DOHH2 (cell line): ENCODE data around the gene PPFIA4.

Experiments
- H3F3A ChIP-seq: fragments of 200-600 bp; sonication (generic), shearing (Covaris generic); 2 replicates; pipeline ENCODE4 v1.6.0; 2016; ENCODE audit warnings: antibody characterized with exemption, mild to moderate bottlenecking; ENCODE audit not compliant: control insufficient read depth, insufficient read depth
- H3K27ac ChIP-seq: fragments of 200-600 bp; sonication (generic); 2 replicates; pipeline ENCODE4 v1.5.1; 2014; ENCODE audit warnings: low read depth, mild to moderate bottlenecking, low read length, moderate library complexity
- H3K27me3 ChIP-seq: fragments of 200-600 bp; sonication (generic); 2 replicates; pipeline ENCODE4 v1.6.1; 2014; ENCODE audit warnings: mild to moderate bottlenecking, low read length, mixed read lengths; ENCODE audit not compliant: control insufficient read depth
- H3K36me3 ChIP-seq: fragments of 200-600 bp; sonication (generic); 2 replicates; pipeline ENCODE4 v1.6.1; 2014; ENCODE audit warnings: mild to moderate bottlenecking, low read length, moderate library complexity, mixed read lengths; ENCODE audit not compliant: control insufficient read depth
- H3K4me1 ChIP-seq: fragments of 200-600 bp; sonication (generic); 2 replicates; pipeline ENCODE4 v1.6.1; 2014; ENCODE audit warnings: mild to moderate bottlenecking, low read length, mixed read lengths; ENCODE audit not compliant: control insufficient read depth
- H3K4me2 ChIP-seq: fragments of 200-600 bp; sonication (generic); 2 replicates; pipeline ENCODE4 v1.6.0; 2014; ENCODE audit warnings: mild to moderate bottlenecking, low read length, moderate library complexity
- H3K4me3 ChIP-seq: fragments of 200-600 bp; sonication (generic); 2 replicates; pipeline ENCODE4 v1.5.1; 2014; ENCODE audit warnings: mild to moderate bottlenecking, low read length, mixed read lengths
- H3K79me2 ChIP-seq: fragments of 200-600 bp; sonication (generic); 2 replicates; pipeline ENCODE4 v1.6.1; 2014; ENCODE audit warnings: mild to moderate bottlenecking, low read length, mixed read lengths; ENCODE audit not compliant: control insufficient read depth
- H3K9me2 ChIP-seq: fragments of 200-600 bp; sonication (generic); replicated peaks from 2 replicates; pipeline ENCODE4 v1.6.1; 2014; ENCODE audit warnings: mild to moderate bottlenecking, low read length, mixed read lengths; ENCODE audit not compliant: control insufficient read depth
- H3K9me3 ChIP-seq: fragments of 200-600 bp; sonication (generic); 2 replicates; pipeline ENCODE4 v1.6.1; 2014; ENCODE audit warnings: antibody characterized with exemption, low read length, mixed read lengths; ENCODE audit not compliant: control insufficient read depth, insufficient read depth
- H4K20me1 ChIP-seq: fragments of 200-600 bp; sonication (generic); 2 replicates; pipeline ENCODE4 v1.6.0; 2014; ENCODE audit warnings: low read depth, mild to moderate bottlenecking, antibody characterized with exemption, low read length, moderate library complexity; ENCODE audit not compliant: control insufficient read depth, insufficient read depth
- EZH2phosphoT487 ChIP-seq: fragments of 200-600 bp; sonication (generic); IDR thresholded peaks from 2 replicates; pipeline ENCODE4 v1.6.1; 2017; ENCODE audit warnings: borderline replicate concordance, mild to moderate bottlenecking, antibody characterized with exemption, low read length, moderate library complexity, mixed read lengths
- TF ChIP-seq, protein P1 (sequence below): fragments of 200-600 bp; sonication (generic); IDR thresholded peaks from one replicate; pipeline ENCODE4 v1.5.1; 2014; ENCODE audit warnings: antibody characterized with exemption, mild to moderate bottlenecking, low read depth, low read length; ENCODE audit not compliant: poor library complexity, severe bottlenecking

The PPFIA4 gene

DNA sequence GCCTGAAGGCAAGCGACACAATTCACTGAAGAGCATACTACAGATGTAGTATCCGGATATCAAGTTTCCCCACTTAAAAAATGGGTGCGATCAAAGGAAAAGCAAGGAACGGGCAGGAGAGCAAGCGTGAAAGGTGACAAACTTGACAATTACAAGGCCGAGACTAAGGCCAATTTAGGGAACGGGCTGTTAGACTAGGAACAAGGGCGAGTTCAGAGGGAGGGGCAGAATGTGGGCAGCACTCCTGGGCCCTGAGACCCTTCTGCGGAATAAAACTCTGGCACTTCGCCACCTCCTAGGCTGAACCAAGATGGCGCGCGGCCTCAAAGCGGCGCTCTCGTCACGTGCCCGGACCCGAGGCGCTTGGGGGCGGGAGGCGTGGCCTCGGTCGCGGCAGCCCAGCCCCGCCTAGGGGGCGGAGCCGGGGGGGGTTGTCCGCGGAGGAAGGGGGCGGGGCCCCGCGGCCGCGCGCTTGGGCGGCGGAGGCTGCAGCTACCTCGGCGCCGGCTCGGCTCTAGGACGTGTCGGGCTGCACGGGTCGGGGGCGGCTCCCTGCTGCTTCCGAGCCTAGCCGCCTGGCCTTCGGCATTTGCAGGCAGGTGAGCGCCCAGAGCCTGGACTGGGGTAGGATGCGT lies at the start of gene PPFIA4:
Gene PPFIA4 (plus strand): TSS at position 461 of the 635 bp plus-strand sequence. CDS start 12,518 bp downstream, outside the sequence.
- Histone ChIP-seq H3K4me3 (peak within 1 kb of the TSS; percentile 71), H4K20me1 (no peaks in the 10 kb centered on the region), H3K9me3 (no peaks in the 10 kb centered on the region), H3K4me2 (peak within 1 kb of the TSS; percentile 70), H3F3A (peaks cover 18% of the 10 kb centered on the region), H3K9me2 (no peaks in the 10 kb centered on the region), H3K27me3 (peaks cover 11% of the 10 kb centered on the region; the same call in 1 of the 2 replicates), H3K27ac (no peak within 1 kb of the TSS), H3K79me2 (no peaks in the 10 kb centered on the region), H3K4me1 (peaks cover 12% of the 10 kb centered on the region), H3K36me3 (peaks cover 41% of the 10 kb centered on the region)
- TF ChIP-seq EZH2phosphoT487: no peak
- TF ChIP-seq, protein P1, sequence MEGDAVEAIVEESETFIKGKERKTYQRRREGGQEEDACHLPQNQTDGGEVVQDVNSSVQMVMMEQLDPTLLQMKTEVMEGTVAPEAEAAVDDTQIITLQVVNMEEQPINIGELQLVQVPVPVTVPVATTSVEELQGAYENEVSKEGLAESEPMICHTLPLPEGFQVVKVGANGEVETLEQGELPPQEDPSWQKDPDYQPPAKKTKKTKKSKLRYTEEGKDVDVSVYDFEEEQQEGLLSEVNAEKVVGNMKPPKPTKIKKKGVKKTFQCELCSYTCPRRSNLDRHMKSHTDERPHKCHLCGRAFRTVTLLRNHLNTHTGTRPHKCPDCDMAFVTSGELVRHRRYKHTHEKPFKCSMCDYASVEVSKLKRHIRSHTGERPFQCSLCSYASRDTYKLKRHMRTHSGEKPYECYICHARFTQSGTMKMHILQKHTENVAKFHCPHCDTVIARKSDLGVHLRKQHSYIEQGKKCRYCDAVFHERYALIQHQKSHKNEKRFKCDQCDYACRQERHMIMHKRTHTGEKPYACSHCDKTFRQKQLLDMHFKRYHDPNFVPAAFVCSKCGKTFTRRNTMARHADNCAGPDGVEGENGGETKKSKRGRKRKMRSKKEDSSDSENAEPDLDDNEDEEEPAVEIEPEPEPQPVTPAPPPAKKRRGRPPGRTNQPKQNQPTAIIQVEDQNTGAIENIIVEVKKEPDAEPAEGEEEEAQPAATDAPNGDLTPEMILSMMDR: no peak

DNA sequence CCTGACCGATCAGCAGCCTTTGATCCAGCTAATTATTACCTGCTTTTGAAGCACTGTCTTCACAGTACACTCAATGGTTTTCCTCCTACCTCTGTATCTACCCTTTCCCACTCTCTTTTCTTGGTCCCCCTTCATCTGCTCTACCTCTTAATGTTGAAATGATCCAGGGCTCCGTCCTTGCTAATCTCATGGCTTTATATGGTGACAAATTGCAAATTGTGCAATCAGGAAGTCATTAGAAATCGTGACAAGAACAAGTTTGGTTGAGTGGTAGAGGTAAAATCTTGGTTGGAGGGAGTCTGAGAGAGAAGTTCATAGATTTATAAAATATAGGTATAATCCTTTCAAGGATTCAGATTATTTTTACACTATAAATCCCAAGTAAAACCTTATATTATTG lies 49.7 kb upstream of the PPFIA4 start:
- no peaks in the 10 kb centered on the region for H3K79me2 ChIP-seq
- H3K36me3 ChIP-seq: no peaks in the 10 kb centered on the region
- peaks cover 22% of the 10 kb centered on the region for H3K27me3 ChIP-seq
- H3K4me1 ChIP-seq: no peaks in the 10 kb centered on the region
- no peaks in the 10 kb centered on the region for H3F3A ChIP-seq
- TF ChIP-seq, protein P1: no peak
- no peak overlapping the region for H3K4me3 ChIP-seq
- no peaks in the 10 kb centered on the region for H3K9me3 ChIP-seq
- no peak overlapping the region for H3K4me2 ChIP-seq
- no peaks in the 10 kb centered on the region for H4K20me1 ChIP-seq
- no peak overlapping the region for H3K27ac ChIP-seq
- H3K9me2 ChIP-seq: no peaks in the 10 kb centered on the region

DNA sequence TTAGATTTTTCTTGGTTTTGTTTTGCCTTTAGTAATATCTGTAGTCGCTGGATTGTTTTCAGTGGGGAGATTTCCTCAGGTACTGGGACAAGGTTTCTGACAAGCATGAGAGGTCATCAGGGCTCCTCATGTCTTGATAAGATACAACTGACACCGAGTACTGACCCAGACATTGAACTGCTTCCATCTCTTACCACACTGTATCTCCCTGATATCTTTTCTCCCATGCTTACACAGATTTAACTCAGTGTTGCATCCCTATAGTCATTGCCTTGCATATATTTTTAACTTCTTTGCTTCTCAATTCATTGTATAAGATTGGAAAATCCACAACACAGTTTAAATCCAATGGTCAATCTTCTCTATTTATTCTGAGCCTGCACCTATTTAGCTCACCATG lies 46.8 kb upstream of the PPFIA4 start:
- Histone ChIP-seq H3K27me3 (peaks cover 17% of the 10 kb centered on the region), H3K4me2 (no peak overlapping the region)

More for the DNA sequence above, 46.8 kb upstream of the PPFIA4 start:
- no peak for TF ChIP-seq EZH2phosphoT487
- TF ChIP-seq, protein P1: no peak
- no peaks in the 10 kb centered on the region for H3K4me1 ChIP-seq
- H3K27ac ChIP-seq: no peak overlapping the region
- H3F3A ChIP-seq: no peaks in the 10 kb centered on the region
- H3K79me2 ChIP-seq: no peaks in the 10 kb centered on the region
- no peak overlapping the region for H3K4me3 ChIP-seq
- no peaks in the 10 kb centered on the region for H3K9me3 ChIP-seq
- H3K9me2 ChIP-seq: no peaks in the 10 kb centered on the region
- H3K36me3 ChIP-seq: no peaks in the 10 kb centered on the region
- no peaks in the 10 kb centered on the region for H4K20me1 ChIP-seq
